Neural crest cell (in vitro differentiated cells): ENCODE results near the gene STAT6. TPM values are rescaled to one million over a fixed set of nuclear protein-coding genes. Genes with fewer than 3 reads are reported as not detected.

Experiments used
- DNase-seq: peaks from one replicate; pipeline ENCODE4 v3.0.0; 2021; ENCODE audit warnings: low read depth, mixed read lengths, low spot score
- H3K27ac Mint-ChIP-seq: one replicate; pipeline ENCODE4 v1.8.0; 2021; ENCODE audit warnings: mild to moderate bottlenecking, mixed read lengths; ENCODE audit not compliant: unreplicated experiment
- H3K27me3 Mint-ChIP-seq: 2 replicates; pipeline ENCODE4 v1.8.0; 2021; ENCODE audit warnings: low read depth, mild to moderate bottlenecking, mixed read lengths
- H3K36me3 Mint-ChIP-seq: 2 replicates; pipeline ENCODE4 v1.8.0; 2021; ENCODE audit warnings: low read depth, mild to moderate bottlenecking, mixed read lengths
- H3K4me1 Mint-ChIP-seq: 2 replicates; pipeline ENCODE4 v1.8.0; 2021; ENCODE audit warnings: mixed read lengths
- H3K4me3 Mint-ChIP-seq: one replicate; pipeline ENCODE4 v1.8.0; 2021; ENCODE audit warnings: mild to moderate bottlenecking, mixed read lengths
- H3K9me3 Mint-ChIP-seq: 2 replicates; pipeline ENCODE4 v1.8.0; 2021; ENCODE audit warnings: mixed read lengths
- total RNA-seq: library from RNA; stranded (reverse); gene quantifications from 2 replicates; pipeline ENCODE4 v1.2.1, GENCODE V29; 2021
- TF ChIP-seq, protein P1 (sequence below): fragments of 200-600 bp; sonication (generic); conservative IDR thresholded peaks from 2 replicates; pipeline ENCODE4 v1.5.0; 2021; ENCODE audit warnings: antibody characterized with exemption, mild to moderate bottlenecking

The STAT6 gene
- total RNA-seq, 1 donor from 2014 or later, result 40.2 TPM

DNA sequence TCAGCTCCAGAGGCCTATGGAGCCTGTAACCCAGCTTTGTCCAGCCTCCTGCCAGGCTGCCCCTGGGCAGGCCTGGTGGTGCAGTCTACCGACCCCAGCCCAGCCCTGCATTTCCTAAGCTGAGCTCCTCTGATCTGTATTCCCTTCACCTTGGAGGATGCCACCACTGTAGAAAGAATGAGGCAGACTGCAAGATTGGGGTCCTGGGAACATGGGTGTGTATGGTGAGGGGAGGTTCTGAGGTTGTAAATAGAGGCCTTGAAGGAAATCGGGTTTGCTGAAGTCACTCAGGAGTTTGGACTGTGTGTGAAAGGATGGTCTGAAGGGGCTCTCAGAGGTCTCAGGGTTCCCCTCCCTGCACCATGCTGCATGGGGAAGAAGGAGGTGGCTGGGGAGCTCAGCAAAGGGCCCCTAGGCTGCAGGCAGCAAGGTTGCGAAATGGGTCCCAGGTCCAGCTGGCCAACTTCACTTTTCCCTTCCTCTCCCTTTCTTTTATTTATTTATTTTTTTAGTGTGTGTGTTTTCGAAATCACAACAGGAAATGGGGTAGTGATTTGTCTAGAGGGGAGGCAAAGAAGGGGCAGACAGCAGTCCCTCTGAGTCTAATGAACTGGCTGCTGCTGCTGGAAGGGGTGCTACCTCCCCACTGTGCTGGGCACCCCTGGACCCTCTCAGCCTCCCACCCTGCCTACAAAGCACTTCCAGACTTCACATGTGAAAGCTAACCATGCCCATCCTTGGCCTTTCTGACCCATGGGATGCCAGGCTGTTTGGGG, 37.5 kb upstream of the STAT6 start:
- no peak overlapping the region for H3K27ac Mint-ChIP-seq
- no peaks in the 10 kb centered on the region for H3K27me3 Mint-ChIP-seq
- H3K9me3 Mint-ChIP-seq, result no peaks in the 10 kb centered on the region
- peaks cover 18% of the 10 kb centered on the region for H3K4me1 Mint-ChIP-seq
- H3K36me3 Mint-ChIP-seq, result no peaks in the 10 kb centered on the region
- DNase-seq, result no peak
- TF ChIP-seq, protein P1, sequence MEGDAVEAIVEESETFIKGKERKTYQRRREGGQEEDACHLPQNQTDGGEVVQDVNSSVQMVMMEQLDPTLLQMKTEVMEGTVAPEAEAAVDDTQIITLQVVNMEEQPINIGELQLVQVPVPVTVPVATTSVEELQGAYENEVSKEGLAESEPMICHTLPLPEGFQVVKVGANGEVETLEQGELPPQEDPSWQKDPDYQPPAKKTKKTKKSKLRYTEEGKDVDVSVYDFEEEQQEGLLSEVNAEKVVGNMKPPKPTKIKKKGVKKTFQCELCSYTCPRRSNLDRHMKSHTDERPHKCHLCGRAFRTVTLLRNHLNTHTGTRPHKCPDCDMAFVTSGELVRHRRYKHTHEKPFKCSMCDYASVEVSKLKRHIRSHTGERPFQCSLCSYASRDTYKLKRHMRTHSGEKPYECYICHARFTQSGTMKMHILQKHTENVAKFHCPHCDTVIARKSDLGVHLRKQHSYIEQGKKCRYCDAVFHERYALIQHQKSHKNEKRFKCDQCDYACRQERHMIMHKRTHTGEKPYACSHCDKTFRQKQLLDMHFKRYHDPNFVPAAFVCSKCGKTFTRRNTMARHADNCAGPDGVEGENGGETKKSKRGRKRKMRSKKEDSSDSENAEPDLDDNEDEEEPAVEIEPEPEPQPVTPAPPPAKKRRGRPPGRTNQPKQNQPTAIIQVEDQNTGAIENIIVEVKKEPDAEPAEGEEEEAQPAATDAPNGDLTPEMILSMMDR, result no peak
- no peak overlapping the region for H3K4me3 Mint-ChIP-seq

DNA sequence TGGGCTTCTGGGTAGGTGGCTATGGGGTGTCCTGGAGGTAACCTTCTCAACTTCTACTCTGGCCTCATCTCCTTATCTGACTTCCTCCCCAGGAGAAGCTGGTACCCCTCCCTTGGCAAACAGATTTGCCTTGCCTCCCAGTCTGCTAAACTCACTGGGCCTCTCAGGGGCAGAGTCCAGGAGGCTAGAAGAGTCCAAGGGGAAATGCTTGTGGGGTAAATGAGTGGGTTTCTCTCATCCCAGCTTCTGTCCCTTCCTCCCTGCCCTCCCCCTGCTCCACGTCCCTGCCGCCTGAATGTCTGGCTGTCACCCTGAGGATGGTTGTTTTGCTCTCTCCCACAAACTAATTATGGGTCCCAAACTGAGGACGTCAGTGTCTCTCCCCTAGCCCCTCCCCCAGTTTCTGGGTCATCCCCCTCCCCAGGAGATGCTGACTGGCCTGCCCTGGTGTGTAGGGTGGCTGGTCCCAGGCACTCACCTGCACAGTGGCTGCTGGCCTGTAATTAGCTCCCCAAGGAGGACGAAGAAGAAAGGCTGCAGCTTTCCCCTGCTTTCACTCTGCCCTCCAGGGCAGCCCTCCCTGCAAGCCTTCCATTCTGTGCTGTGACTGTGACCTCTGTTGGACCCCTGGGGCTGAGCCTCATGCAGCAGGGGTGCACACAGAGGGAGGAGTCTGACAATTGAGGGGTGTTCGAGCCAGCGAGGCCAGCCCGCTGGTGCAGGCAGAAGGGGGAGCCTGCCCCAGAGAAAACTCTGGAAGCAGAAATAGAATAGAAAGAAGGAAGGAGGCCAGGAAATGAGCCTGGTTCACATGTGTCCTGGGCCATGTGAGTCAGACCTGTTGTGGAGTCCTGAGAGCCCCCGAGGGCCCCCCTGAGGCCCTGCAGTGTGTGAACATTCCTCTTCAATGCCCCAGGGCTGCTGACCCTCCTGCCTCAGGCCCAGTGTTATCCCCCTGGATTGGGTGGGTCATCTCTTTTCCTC, 36.1 kb upstream of the STAT6 start, which contains the start of gene LRP1-AS:
TSS of gene LRP1-AS (minus strand) at position 659 of the 984 bp plus-strand sequence.
- H3K4me1 Mint-ChIP-seq, result peaks cover 31% of the 10 kb centered on the region
- H3K27me3 Mint-ChIP-seq, result no peaks in the 10 kb centered on the region
- H3K27ac Mint-ChIP-seq, result peak within 1 kb of the TSS; percentile 43
- no peaks in the 10 kb centered on the region for H3K9me3 Mint-ChIP-seq
- DNase-seq, result no peak
- TF ChIP-seq, protein P1, result no peak
- no peaks in the 10 kb centered on the region for H3K36me3 Mint-ChIP-seq
- H3K4me3 Mint-ChIP-seq, result no peak within 1 kb of the TSS

DNA sequence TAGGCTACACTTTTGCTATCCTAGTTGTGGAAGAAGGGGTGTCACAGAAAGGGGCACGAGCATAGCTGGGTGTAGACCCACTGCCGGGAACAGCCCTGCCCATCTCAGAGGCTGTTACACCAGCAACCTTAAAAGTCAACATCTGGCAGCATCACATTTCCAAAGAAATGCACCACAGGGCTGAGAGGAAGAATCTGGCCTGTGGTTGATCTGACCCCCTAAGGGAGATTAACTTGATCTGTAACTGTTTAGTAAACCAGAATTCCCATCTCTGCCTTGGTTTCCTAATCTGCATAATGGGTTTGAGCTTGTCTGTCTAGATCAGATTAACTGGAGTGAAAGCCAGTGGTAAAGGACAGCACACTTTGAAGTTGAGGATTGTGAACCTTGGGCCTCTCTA, 34.9 kb upstream of the STAT6 start:
- DNase-seq, result no peak
- TF ChIP-seq, protein P1, result no peak
- Mint-ChIP-seq H3K36me3 (peaks cover 2% of the 10 kb centered on the region), H3K4me1 (peaks cover 41% of the 10 kb centered on the region), H3K27ac (no peak overlapping the region), H3K4me3 (no peak overlapping the region), H3K9me3 (no peaks in the 10 kb centered on the region), H3K27me3 (no peaks in the 10 kb centered on the region)

DNA sequence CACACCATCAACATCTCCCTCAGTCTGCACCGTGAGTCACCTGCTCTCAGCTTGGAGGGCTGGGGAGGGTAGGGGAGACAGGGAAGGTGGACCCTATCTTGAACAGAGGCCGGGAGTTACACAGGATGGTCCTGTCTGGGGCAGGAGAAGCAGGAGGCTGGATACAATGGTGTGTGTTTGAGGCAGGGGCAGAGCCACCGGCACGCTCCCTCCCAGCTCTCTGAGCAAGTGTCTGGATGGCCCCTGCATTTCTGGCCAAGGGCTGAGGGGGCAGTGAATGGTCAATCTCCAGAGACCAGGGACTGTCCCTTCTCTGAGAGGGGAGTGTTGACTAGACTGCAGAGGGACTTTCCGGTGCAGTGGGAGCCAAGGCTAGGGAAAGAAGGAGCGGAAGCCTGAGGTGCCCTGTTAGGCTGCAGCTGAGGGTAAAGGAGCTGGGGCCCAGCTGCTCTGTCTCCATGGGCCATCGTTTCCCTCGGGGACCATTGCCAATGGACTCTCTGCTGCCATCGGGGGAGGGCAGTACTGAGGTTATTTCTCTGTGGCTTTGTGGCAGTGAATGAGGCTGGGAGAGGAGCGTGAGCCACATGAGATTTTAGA, 34.4 kb upstream of the STAT6 start:
- Mint-ChIP-seq H3K4me3 (no peak overlapping the region), H3K36me3 (peaks cover 2% of the 10 kb centered on the region), H3K27me3 (no peaks in the 10 kb centered on the region), H3K27ac (peak overlapping the region; percentile 84), H3K9me3 (no peaks in the 10 kb centered on the region), H3K4me1 (peaks cover 41% of the 10 kb centered on the region)
- TF ChIP-seq, protein P1, result no peak
- DNase-seq, result no peak

DNA sequence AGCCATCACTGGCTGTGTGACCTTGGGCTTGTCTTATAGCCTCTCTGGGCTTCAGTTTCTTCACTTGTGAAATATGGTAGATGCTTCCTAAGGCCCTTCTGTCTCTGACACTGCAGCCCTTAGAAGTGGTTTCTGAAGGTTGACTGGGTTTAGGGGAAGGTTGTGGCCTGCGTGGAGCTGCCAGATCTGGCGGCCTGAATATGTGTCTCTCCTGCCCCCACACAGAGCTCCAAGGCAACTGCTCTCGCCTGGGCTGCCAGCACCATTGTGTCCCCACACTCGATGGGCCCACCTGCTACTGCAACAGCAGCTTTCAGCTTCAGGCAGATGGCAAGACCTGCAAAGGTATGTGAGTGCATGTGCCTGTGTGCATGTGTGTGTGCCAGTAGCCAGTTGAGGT, 32.3 kb upstream of the STAT6 start:
- Mint-ChIP-seq H3K27ac (peak overlapping the region; percentile 81), H3K27me3 (no peaks in the 10 kb centered on the region), H3K4me3 (no peak overlapping the region), H3K9me3 (no peaks in the 10 kb centered on the region), H3K36me3 (peaks cover 7% of the 10 kb centered on the region), H3K4me1 (peaks cover 49% of the 10 kb centered on the region)
- no peak for DNase-seq
- TF ChIP-seq, protein P1, result no peak
